DOHH2 (cell line): Measurements from ENCODE around the gene CGNL1.

Experiments
- CTCF ChIP-seq: fragments of 200-600 bp; sonication (generic); IDR thresholded peaks from one replicate; pipeline ENCODE4 v1.5.1; 2014; ENCODE audit warnings: antibody characterized with exemption, mild to moderate bottlenecking, low read depth, low read length; ENCODE audit not compliant: poor library complexity, severe bottlenecking
- EZH2phosphoT487 ChIP-seq: fragments of 200-600 bp; sonication (generic); IDR thresholded peaks from 2 replicates; pipeline ENCODE4 v1.6.1; 2017; ENCODE audit warnings: borderline replicate concordance, mild to moderate bottlenecking, antibody characterized with exemption, low read length, moderate library complexity, mixed read lengths

GRCh38 chr15:57377478-57377847, 1.2 kb downstream of the CGNL1 start:
- TF ChIP-seq CTCF (no peak), EZH2phosphoT487 (no peak)
